ENCODE data around the gene ZNF669. TPM values are rescaled to one million over a fixed set of nuclear protein-coding genes. Genes with fewer than 3 reads are reported as not detected.
"Not testable (repeated sequence)": the region's sequence is repeated elsewhere in the genome, so short reads cannot be mapped to it uniquely, and the experiment has no call there.

ZNF669 gene
- total and polyA plus RNA-seq, 2 experiments from 2014 or later: 13.7 to 25.4 TPM

GRCh38 chr1:247120408-247120668 is 16.2 kb upstream of the ZNF669 start:
- not testable (repeated sequence) for H3K36me3 Mint-ChIP-seq (ENCODE audit: low read depth)

DNA sequence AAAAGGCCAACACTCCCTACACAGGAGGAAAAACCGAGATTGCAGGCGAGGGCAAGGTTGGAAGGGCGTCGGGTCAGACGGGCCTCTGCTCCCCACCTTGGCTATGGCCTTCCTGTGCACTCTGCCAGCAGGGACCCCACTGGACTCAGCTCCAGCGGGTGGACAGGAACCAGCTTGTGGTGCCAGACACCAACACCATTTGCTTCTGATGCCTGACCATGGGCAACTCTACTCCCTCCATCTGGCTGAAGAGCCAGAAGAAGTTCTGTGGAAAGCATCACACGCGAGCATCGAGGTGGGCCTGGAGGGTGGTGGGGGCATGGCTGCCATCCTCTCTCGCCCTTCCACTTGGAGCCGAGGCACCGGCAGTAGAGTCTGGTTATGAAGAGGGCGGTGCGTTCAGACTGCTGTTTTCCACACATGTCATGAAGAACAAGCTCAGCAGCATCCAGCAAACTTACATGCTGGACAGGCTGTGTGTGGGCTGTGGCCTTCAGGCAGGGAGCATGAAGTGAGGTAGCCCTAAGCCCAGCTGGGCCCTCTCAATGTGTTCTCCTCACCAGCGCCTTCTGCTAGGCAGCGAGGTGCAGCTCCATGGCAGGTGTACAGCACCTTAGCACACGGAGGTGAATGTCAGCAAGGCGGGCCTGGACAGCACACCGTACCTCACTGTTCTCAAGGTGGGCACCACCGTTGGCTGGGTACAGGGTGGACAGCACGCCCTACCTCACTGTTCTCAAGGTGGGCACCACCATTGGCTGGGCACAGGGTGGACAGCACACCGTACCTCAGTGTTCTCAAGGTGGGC is 15.6 kb upstream of the ZNF669 start:
- DNase-seq (ENCODE audit: low spot score) (no peak), ATAC-seq (no peak)
- H3K4me1 ChIP-seq (ENCODE audit: insufficient read depth): no peaks in the 10 kb centered on the region
- Mint-ChIP-seq H3K4me3 (no peak overlapping the region), H3K9me3 (peaks cover 8% of the 10 kb centered on the region; the same call in 2 of the 3 replicates), H3K27ac (no peak overlapping the region), H3K4me1 (no peaks in the 10 kb centered on the region), H3K36me3 (ENCODE audit: low read depth) (no peaks in the 10 kb centered on the region), H3K27me3 (ENCODE audit: insufficient read depth, low read depth, poor library complexity) (peaks cover 5% of the 10 kb centered on the region)
- no peaks in the 10 kb centered on the region for H3F3A ChIP-seq (replicated peaks; ENCODE audit: low read depth)
- no peaks in the 10 kb centered on the region for H3K79me2 ChIP-seq (replicated peaks; ENCODE audit: insufficient read depth)
- no peak overlapping the region for H3K27ac ChIP-seq (ENCODE audit: low read depth)
- no peaks in the 10 kb centered on the region for H3K9me2 ChIP-seq (ENCODE audit: insufficient read depth)
- no peaks in the 10 kb centered on the region for H3K36me3 ChIP-seq (ENCODE audit: insufficient read depth)
- no peaks in the 10 kb centered on the region for H4K20me1 ChIP-seq (replicated peaks; ENCODE audit: insufficient read depth)
- no peak overlapping the region for H3K4me2 ChIP-seq
- no peak overlapping the region for H3K4me3 ChIP-seq
- no peak overlapping the region for H2AFZ ChIP-seq
- no peaks in the 10 kb centered on the region for H3K27me3 ChIP-seq (ENCODE audit: insufficient read depth)
- TF ChIP-seq STAT1 (IDR thresholded peaks at IDR 0.05; ENCODE audit: unreplicated experiment) (no peak), CREB1 (CRISPR knock-in tag; IDR thresholded peaks at IDR 0.05; ENCODE audit: low read depth) (no peak), ZNF114 (CRISPR knock-in tag; IDR thresholded peaks at IDR 0.05) (no peak), ZNF331 (CRISPR knock-in tag; IDR thresholded peaks at IDR 0.05; ENCODE audit: low read depth) (no peak), POLR2AphosphoS5 (IDR thresholded peaks at IDR 0.05; ENCODE audit: low read depth) (no peak), ETS1 (IDR thresholded peaks at IDR 0.05) (no peak), NANOG (IDR thresholded peaks at IDR 0.05; ENCODE audit: borderline replicate concordance) (no peak), EZH2phosphoT487 (IDR thresholded peaks at IDR 0.05; ENCODE audit: unreplicated experiment) (no peak), EZH2 (IDR thresholded peaks at IDR 0.05; ENCODE audit: low read depth, unreplicated experiment) (no peak), JUNB (IDR thresholded peaks at IDR 0.05; ENCODE audit: unreplicated experiment) (no peak)
- TF ChIP-seq, protein P1, sequence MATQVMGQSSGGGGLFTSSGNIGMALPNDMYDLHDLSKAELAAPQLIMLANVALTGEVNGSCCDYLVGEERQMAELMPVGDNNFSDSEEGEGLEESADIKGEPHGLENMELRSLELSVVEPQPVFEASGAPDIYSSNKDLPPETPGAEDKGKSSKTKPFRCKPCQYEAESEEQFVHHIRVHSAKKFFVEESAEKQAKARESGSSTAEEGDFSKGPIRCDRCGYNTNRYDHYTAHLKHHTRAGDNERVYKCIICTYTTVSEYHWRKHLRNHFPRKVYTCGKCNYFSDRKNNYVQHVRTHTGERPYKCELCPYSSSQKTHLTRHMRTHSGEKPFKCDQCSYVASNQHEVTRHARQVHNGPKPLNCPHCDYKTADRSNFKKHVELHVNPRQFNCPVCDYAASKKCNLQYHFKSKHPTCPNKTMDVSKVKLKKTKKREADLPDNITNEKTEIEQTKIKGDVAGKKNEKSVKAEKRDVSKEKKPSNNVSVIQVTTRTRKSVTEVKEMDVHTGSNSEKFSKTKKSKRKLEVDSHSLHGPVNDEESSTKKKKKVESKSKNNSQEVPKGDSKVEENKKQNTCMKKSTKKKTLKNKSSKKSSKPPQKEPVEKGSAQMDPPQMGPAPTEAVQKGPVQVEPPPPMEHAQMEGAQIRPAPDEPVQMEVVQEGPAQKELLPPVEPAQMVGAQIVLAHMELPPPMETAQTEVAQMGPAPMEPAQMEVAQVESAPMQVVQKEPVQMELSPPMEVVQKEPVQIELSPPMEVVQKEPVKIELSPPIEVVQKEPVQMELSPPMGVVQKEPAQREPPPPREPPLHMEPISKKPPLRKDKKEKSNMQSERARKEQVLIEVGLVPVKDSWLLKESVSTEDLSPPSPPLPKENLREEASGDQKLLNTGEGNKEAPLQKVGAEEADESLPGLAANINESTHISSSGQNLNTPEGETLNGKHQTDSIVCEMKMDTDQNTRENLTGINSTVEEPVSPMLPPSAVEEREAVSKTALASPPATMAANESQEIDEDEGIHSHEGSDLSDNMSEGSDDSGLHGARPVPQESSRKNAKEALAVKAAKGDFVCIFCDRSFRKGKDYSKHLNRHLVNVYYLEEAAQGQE (IDR thresholded peaks at IDR 0.05; ENCODE audit: unreplicated experiment): no peak
- TF ChIP-seq, protein P2, sequence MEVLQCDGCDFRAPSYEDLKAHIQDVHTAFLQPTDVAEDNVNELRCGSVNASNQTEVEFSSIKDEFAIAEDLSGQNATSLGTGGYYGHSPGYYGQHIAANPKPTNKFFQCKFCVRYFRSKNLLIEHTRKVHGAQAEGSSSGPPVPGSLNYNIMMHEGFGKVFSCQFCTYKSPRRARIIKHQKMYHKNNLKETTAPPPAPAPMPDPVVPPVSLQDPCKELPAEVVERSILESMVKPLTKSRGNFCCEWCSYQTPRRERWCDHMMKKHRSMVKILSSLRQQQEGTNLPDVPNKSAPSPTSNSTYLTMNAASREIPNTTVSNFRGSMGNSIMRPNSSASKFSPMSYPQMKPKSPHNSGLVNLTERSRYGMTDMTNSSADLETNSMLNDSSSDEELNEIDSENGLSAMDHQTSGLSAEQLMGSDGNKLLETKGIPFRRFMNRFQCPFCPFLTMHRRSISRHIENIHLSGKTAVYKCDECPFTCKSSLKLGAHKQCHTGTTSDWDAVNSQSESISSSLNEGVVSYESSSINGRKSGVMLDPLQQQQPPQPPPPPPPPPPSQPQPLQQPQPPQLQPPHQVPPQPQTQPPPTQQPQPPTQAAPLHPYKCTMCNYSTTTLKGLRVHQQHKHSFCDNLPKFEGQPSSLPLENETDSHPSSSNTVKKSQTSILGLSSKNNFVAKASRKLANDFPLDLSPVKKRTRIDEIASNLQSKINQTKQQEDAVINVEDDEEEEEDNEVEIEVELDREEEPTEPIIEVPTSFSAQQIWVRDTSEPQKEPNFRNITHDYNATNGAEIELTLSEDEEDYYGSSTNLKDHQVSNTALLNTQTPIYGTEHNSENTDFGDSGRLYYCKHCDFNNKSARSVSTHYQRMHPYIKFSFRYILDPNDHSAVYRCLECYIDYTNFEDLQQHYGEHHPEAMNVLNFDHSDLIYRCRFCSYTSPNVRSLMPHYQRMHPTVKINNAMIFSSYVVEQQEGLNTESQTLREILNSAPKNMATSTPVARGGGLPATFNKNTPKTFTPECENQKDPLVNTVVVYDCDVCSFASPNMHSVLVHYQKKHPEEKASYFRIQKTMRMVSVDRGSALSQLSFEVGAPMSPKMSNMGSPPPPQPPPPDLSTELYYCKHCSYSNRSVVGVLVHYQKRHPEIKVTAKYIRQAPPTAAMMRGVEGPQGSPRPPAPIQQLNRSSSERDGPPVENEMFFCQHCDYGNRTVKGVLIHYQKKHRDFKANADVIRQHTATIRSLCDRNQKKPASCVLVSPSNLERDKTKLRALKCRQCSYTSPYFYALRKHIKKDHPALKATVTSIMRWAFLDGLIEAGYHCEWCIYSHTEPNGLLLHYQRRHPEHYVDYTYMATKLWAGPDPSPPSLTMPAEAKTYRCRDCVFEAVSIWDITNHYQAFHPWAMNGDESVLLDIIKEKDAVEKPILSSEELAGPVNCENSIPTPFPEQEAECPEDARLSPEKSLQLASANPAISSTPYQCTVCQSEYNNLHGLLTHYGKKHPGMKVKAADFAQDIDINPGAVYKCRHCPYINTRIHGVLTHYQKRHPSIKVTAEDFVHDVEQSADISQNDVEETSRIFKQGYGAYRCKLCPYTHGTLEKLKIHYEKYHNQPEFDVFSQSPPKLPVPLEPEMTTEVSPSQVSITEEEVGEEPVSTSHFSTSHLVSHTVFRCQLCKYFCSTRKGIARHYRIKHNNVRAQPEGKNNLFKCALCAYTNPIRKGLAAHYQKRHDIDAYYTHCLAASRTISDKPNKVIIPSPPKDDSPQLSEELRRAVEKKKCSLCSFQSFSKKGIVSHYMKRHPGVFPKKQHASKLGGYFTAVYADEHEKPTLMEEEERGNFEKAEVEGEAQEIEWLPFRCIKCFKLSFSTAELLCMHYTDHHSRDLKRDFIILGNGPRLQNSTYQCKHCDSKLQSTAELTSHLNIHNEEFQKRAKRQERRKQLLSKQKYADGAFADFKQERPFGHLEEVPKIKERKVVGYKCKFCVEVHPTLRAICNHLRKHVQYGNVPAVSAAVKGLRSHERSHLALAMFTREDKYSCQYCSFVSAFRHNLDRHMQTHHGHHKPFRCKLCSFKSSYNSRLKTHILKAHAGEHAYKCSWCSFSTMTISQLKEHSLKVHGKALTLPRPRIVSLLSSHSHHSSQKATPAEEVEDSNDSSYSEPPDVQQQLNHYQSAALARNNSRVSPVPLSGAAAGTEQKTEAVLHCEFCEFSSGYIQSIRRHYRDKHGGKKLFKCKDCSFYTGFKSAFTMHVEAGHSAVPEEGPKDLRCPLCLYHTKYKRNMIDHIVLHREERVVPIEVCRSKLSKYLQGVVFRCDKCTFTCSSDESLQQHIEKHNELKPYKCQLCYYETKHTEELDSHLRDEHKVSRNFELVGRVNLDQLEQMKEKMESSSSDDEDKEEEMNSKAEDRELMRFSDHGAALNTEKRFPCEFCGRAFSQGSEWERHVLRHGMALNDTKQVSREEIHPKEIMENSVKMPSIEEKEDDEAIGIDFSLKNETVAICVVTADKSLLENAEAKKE (CRISPR knock-in tag; IDR thresholded peaks at IDR 0.05): no peak

More at GRCh38 chr1:247120408-247120668, 16.2 kb upstream of the ZNF669 start:
- not testable (repeated sequence) for H3K4me1 Mint-ChIP-seq; DNase-seq (ENCODE audit: low spot score); H3K27ac ChIP-seq (ENCODE audit: low read depth); H3K79me2 ChIP-seq (replicated peaks; ENCODE audit: insufficient read depth); H3K36me3 ChIP-seq (ENCODE audit: insufficient read depth); H3K4me3 Mint-ChIP-seq; H3K4me1 ChIP-seq (ENCODE audit: insufficient read depth); H3K9me3 Mint-ChIP-seq; ATAC-seq; H3K9me2 ChIP-seq (ENCODE audit: insufficient read depth); H3K4me3 ChIP-seq; H3F3A ChIP-seq (replicated peaks; ENCODE audit: low read depth); H3K27ac Mint-ChIP-seq; H3K27me3 ChIP-seq (ENCODE audit: insufficient read depth); H4K20me1 ChIP-seq (replicated peaks; ENCODE audit: insufficient read depth); H2AFZ ChIP-seq; H3K4me2 ChIP-seq; H3K27me3 Mint-ChIP-seq (ENCODE audit: insufficient read depth, low read depth, poor library complexity)
